NCI-H1417 (cell line): Measurements from ENCODE around the gene RAPGEF2.
"Not testable (repeated sequence)": the region's sequence is repeated elsewhere in the genome, so short reads cannot be mapped to it uniquely, and the experiment has no call there.

ENCODE experiments used
- DNase-seq, 3 experiments: peaks; one replicate each; lab custom pipeline; 2025; lab: John Stamatoyannopoulos, UW

Gene RAPGEF2, protein sequence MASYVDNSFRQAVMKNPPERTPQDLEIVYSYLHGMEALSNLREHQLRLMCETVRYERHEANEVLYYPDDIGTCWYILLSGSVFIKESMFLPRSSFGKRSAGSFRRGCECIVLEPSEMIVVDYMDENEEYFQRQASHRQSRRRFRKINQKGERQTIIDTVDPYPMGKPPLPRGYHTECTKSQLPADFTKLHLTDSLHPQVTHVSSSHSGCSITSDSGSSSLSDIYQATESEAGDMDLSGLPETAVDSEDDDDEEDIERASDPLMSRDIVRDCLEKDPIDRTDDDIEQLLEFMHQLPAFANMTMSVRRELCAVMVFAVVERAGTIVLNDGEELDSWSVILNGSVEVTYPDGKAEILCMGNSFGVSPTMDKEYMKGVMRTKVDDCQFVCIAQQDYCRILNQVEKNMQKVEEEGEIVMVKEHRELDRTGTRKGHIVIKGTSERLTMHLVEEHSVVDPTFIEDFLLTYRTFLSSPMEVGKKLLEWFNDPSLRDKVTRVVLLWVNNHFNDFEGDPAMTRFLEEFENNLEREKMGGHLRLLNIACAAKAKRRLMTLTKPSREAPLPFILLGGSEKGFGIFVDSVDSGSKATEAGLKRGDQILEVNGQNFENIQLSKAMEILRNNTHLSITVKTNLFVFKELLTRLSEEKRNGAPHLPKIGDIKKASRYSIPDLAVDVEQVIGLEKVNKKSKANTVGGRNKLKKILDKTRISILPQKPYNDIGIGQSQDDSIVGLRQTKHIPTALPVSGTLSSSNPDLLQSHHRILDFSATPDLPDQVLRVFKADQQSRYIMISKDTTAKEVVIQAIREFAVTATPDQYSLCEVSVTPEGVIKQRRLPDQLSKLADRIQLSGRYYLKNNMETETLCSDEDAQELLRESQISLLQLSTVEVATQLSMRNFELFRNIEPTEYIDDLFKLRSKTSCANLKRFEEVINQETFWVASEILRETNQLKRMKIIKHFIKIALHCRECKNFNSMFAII (N-terminal part only)

DNA sequence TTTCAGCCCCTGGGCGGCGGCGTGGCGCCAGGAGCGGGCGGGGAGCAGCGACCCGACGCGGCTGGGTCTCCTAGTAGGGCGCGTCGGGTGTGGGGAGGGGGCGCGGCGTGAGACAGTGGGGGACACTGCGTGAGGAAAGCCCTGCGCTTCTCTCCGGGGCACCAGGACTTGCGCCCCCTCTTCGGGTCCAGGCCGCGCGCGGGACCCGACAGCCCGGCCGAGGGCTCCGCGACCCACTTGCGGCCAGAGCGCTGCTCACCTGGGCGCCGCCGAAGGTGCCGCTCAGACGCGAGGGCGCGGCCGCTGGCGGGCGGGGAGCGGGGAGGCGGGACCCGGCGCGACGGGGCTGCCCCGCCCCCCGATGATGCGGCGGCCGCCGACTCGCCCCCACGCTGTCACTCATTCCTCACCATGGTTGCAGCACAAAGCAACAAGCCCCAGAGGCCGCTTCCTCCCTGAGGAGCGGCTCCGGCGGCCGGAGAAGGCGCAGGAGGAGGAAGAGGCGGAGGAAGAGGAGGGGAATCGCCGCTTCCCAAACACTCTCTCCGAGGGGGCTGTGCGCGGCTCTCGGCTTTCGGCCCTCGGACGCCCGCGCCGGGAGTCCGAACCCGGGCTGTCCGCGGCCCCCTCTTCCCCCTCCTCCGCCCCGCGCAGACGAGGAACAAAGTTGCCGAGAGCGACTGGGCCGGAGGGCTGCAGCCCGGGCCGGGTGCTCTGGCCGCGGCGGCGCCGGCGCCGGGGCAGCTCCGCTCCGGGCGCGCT, at the start of gene RAPGEF2:
Gene RAPGEF2 (plus strand): TSS at position 458 of the 762 bp plus-strand sequence. CDS start 1,084 bp downstream, outside the sequence.
- DNase-seq, result peak; percentile 76 to 97 (median 96)

GRCh38 chr4:159055833-159056232, 47.0 kb upstream of the RAPGEF2 start:
- no peak for DNase-seq

DNA sequence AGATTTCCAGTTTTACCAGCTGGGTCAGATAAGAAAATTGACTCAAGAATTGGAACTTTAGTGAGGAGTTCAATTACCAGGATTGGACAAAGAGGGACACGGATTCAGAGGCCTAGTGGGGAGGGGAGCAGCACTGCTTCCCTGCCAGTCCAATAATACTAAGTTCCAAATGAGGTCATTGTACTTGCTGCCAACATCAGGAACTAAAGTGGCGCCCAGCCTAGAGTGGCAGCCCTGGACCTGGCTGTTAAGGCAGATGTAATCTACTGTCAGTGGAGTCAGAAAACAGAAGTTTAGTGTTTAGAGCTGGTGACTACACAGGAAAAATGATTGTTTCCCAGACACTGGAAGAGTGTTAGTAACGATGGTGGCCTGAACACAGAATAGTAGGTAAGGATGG, 42.7 kb upstream of the RAPGEF2 start:
- no peak for DNase-seq

- no peak for DNase-seq
Observed at GRCh38 chr4:159062381-159062780, 40.5 kb upstream of the RAPGEF2 start.

DNA sequence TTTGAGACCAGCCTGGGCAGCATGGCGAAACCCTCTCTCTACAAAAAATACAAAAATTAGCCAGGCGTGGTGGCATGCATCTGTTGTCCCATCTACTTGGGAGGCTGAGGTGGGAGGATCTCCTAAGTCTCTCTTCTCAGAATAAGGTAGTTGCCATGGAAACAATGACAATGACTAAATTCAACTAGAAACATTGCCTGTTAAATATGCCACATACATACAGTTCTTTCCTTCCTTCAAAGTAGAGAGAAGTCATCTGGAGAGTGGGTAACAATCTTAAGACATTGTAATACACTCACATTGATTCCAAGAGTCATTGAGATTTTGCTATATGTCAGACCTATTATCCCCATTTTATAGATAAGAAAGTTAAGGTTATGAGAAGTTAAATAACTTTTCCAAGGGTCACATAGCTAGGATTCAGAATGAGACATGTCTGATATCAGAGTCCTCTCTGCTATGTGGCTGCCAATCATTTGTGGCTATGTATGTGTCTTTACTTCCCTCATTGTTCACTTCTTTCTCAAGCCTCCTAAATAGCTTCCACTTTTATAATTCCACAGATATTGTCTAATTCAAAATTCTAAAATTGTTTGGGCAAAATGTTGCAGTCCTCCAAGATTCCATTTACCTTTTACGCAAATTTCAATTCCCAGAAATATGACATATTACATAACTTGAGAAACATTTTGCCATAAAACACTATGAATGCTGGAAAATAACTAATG, 37.2 kb upstream of the RAPGEF2 start:
- DNase-seq, result no peak

- not testable (repeated sequence) for DNase-seq
Observed at GRCh38 chr4:159068139-159068538, 34.7 kb upstream of the RAPGEF2 start.

DNA sequence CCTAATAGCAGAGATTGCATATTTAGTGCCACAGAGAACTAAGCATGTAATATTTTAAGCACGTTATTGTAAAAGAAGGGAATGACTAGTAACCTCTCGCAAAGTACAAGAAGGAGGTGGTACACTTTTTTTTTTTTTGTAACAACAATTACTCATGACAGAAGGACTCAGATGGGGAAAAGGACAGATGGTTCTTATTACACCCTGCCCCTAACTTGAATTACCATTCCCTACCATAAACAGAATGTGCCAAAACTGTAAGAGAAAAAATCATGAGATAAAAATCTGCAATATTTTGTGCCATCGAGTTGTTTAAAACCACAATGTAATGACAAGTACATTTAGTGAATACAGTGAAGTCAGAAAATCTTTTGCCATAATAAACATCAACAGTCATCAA, 33.0 kb upstream of the RAPGEF2 start:
- DNase-seq, result no peak

- peak in 1 of 3 experiments; percentile 27 for DNase-seq
Observed at GRCh38 chr4:159070742-159071141, 32.1 kb upstream of the RAPGEF2 start.

DNA sequence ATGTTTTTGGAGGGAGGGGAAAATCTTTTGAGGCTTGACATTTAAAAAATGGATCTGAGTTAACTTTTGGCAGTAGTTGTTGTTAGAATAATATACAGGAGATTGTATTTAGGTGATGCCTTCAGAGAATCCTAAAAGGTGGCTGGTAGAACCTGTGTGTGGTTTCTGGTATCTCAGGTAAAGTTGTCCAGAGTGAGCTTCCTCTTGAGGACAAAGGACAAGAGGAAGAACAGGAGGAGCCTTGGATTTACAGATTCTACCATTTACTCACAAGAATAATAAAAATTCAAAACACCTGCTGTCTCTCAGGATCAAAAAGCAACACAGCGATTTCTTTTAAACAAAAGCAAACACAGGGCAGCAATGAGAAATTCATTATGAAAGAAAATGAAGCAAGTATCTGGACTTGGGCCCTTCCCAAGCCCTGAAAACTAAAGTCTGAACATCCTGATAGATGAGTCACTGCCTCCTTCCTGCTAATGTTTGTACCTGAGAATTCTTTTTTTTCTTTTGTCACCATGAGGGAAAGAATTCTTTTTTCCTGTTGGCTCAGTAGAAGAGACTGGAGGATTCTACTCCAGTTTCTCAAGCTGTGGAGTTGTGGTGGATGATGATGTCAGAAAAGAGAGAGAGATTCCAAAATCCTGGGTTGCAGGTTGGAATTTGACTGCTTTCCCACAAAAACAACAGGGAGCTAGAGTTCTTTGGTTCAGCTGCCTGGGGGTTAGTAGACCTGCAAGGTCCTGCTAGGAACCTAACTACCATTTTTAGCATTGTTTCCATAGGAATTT, 31.5 kb upstream of the RAPGEF2 start:
- DNase-seq, result no peak

DNA sequence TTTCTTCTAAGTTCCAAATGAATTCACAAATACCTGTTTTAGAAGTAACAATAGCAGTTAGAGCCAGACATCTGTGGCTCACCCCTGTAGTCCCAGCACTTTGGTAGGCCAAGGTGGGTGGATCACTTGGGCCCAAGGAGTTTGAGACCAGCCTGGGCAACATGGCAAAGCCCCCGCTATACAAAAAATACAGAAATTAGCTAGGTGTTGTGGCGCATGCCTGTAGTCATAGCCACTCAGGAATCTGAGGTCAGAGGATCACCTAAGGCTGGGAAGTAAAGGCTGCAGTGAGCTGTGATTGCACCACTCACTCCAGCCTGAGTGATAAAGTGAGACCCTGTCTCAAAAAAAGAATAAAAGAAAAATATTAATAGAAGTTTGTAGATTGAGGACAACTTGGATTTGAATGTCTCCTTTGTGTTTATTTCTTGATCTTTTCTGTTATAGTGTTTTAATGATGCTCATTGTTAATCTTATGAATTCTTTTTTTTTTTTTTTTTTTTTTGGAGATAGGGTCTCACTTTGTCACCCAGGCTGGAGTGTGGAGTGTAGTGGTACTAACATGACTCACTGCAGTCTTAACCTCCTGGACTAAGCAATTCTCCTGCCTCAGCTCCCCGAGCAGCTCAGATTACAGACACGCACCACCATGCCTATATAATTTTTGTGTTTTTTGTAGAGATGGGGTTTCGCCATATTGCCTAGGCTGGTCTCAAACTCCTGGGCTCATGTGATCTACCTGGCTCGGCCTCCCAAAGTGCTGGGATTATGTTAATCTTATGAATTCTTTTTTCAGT, 30.7 kb upstream of the RAPGEF2 start:
- DNase-seq, result no peak

DNA sequence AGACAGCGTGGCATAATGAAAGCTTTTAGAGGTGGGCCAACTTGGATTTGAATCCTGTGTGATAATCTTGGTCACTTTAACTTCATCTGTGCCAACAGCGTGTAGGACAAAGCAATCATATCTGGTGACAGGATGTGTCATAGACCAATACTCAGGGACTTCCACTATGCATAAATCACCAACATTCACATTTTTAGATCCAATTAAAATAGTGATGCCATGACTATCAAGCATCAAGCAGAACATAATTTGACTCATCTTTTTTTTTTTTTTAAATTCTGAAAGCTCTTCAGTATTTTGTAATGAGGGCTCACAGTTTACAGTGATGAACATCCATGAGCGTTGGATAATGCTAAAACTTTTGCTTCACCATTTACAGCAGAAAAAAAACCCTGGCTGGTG, 27.3 kb upstream of the RAPGEF2 start:
- no peak for DNase-seq

DNA sequence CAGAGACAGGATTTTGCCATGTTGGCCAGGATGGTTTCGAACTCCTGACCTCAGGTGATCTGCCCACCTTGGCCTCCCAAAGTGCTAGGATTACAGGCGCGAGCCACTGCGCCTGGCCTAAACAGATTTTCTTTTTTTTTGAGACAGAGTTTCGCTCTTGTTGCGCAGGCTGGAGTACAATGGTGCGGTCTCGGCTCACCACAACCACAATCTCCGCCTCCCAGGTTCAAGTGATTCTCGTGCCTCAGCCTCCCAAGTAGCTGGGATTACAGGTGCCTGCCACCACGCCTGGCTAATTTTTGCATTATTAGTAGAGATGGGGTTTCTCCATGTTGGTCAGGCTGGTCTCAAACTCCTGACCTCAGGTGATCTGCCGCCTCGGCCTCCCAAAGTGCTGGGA, 25.9 kb upstream of the RAPGEF2 start:
- DNase-seq, result not testable (repeated sequence)

DNA sequence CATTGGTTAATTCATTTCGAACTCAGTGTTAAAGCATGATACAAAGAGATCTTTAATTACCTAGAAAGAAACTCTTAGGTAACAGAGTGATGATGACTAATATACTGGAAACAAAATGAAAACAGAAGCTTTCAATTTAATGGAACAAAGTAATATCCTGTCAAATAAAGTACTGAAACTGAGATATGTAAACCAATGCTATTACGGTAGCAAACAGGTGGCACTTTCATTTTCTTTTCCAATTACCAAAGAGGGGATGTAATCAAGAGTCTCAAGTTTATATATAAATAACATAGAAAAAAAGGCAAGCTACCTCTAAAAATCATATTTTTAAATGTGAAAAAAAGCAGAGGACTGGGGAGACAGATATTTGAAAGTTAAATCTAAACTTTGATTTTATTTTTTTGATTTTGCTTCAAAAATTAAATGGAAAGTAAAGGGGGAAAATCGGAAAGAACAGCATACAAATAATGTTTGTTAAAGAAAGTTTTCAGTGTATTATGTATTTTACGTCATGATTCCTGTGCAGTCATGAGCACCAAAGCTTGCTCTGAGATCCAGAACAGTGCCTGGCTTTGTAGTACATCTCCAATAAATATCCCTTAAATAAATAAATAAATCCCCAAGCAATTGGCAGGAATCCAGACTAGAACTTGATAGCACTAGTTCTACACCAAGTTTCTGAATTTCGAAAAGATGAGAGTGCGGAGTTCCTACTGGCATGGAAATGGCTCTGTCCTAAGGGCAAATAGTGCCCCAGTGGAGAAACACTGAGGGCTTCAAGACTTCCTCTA, 25.0 kb upstream of the RAPGEF2 start:
- peak in 1 of 3 experiments; percentile 20 for DNase-seq

- DNase-seq, result no peak
Observed at GRCh38 chr4:159079074-159079473, 23.8 kb upstream of the RAPGEF2 start.

- no peak for DNase-seq
Observed at GRCh38 chr4:159086606-159087005, 16.3 kb upstream of the RAPGEF2 start.

GRCh38 chr4:159090255-159090654, 12.6 kb upstream of the RAPGEF2 start:
- no peak for DNase-seq

DNA sequence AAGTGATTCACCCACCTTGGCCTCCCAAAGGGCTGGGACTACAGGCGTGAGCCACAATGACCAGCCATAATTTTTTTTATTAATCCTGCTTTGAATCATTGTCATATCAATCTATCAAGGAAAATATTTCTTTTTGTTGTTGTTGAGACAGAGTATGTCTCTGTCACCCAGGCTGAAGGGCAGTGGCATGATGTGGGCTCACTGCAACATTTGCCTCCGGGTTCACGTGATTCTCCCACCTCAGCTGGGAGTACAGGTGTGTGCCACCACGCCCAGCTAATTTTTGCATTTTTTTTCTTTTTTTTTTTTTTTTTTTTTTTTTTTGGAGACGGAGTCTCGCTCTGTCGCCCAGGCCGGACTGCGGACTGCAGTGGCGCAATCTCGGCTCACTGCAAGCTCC, 8.7 kb upstream of the RAPGEF2 start:
- DNase-seq, result not testable (repeated sequence)

- DNase-seq, result no peak
Observed at GRCh38 chr4:159096434-159096833, 6.4 kb upstream of the RAPGEF2 start.

GRCh38 chr4:159097144-159097543, 5.7 kb upstream of the RAPGEF2 start:
- DNase-seq, result peak in 1 of 3 experiments; percentile 20
